ENCODE measurements around the gene LAMA2. TPM values are rescaled to one million over a fixed set of nuclear protein-coding genes. Genes with fewer than 3 reads are reported as not detected.

LAMA2 gene
- total and polyA plus RNA-seq, 5 donors: 28.7 to 176 (median 134) TPM

GRCh38 chr6:128903715-128904114, 20.8 kb downstream of the LAMA2 start:
- Histone ChIP-seq H3K27ac (ENCODE audit: low read length) (no peak overlapping the region), H3K4me3 (ENCODE audit: low read length) (no peak overlapping the region), H3K4me1 (ENCODE audit: control insufficient read depth, insufficient read depth, low read length) (no peaks in the 10 kb centered on the region), H3K27me3 (ENCODE audit: control insufficient read depth, insufficient read depth) (no peaks in the 10 kb centered on the region), H3K9me3 (ENCODE audit: control insufficient read depth, low read length) (no peaks in the 10 kb centered on the region)
- intact Hi-C loops (cut with DNase I): no loop called here
- WGBS: 82% methylated on average over 5 of the region's 5 CpGs
- DNase-seq: no peak
- no peak for ATAC-seq

- no peak overlapping the region for H3K4me3 ChIP-seq (ENCODE audit: low read length)
- H3K27ac ChIP-seq (ENCODE audit: low read length): no peak overlapping the region
- H3K27me3 ChIP-seq (ENCODE audit: control insufficient read depth, insufficient read depth): no peaks in the 10 kb centered on the region
- DNase-seq (no peak), ATAC-seq (peak in 1 of 2 donors; percentile 61)
- no peaks in the 10 kb centered on the region for H3K9me3 ChIP-seq (ENCODE audit: control insufficient read depth, low read length)
- intact Hi-C loops (cut with DNase I): no loop called here
- WGBS: 68% methylated on average over 2 of the region's 2 CpGs
- no peaks in the 10 kb centered on the region for H3K4me1 ChIP-seq (ENCODE audit: control insufficient read depth, insufficient read depth, low read length)
These were observed 31.1 kb downstream of the LAMA2 start for GRCh38 chr6:128914051-128914450.

- ATAC-seq (no peak), DNase-seq (no peak)
- Histone ChIP-seq H3K4me3 (ENCODE audit: low read length) (no peak overlapping the region), H3K4me1 (ENCODE audit: control insufficient read depth, insufficient read depth, low read length) (no peaks in the 10 kb centered on the region), H3K27me3 (ENCODE audit: control insufficient read depth, insufficient read depth) (no peaks in the 10 kb centered on the region), H3K9me3 (ENCODE audit: control insufficient read depth, low read length) (no peaks in the 10 kb centered on the region), H3K27ac (ENCODE audit: low read length) (no peak overlapping the region)
- WGBS: 68% methylated on average over 2 of the region's 2 CpGs
- intact Hi-C loops (cut with DNase I): no loop called here
These were observed 35.9 kb downstream of the LAMA2 start for GRCh38 chr6:128918886-128919285.

- H3K27ac ChIP-seq (ENCODE audit: low read length): no peak overlapping the region
- WGBS: 84% methylated on average over 2 of the region's 2 CpGs
- intact Hi-C loops (cut with DNase I): no loop called here
- H3K4me3 ChIP-seq (ENCODE audit: low read length): no peak overlapping the region
- H3K27me3 ChIP-seq (ENCODE audit: control insufficient read depth, insufficient read depth): no peaks in the 10 kb centered on the region
- DNase-seq (no peak), ATAC-seq (no peak)
- H3K9me3 ChIP-seq (ENCODE audit: control insufficient read depth, low read length): no peaks in the 10 kb centered on the region
- no peaks in the 10 kb centered on the region for H3K4me1 ChIP-seq (ENCODE audit: control insufficient read depth, insufficient read depth, low read length)
These were observed 36.7 kb downstream of the LAMA2 start for GRCh38 chr6:128919412-128920180.

- Histone ChIP-seq H3K4me1 (ENCODE audit: control insufficient read depth, insufficient read depth, low read length) (no peaks in the 10 kb centered on the region), H3K9me3 (ENCODE audit: control insufficient read depth, low read length) (no peaks in the 10 kb centered on the region), H3K4me3 (ENCODE audit: low read length) (no peak overlapping the region), H3K27me3 (ENCODE audit: control insufficient read depth, insufficient read depth) (no peaks in the 10 kb centered on the region), H3K27ac (ENCODE audit: low read length) (no peak overlapping the region)
- no peak for ATAC-seq
- intact Hi-C loops (cut with DNase I): no loop called here
- no peak for DNase-seq
- WGBS: 75% methylated on average over 1 of the region's 1 CpG
These were observed 42.8 kb downstream of the LAMA2 start for GRCh38 chr6:128925765-128926164.

DNA sequence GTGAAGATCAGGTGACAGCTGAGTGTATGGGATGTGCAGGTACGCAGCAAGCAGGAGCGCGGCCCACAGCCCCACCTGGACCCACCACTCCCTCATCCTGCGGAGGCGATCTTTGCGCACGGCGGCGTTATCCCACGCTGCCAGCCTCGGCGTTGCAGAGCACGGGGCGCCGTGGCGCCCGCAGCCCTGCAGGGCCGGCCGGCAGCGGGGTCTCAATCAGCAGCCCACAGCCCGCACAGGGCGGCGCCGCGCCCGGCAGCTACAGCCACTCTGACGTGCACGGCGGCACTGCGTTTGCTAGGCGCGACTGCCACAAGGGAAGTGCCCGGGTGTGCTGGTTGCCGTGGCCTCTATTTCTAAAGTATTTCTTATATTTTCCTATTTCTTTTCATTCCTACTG, 46.9 kb downstream of the LAMA2 start:
- ATAC-seq (peak; percentile 40 to 47), DNase-seq (peak in 2 of 3 donors; percentile 31 to 46)
- WGBS: 62% methylated on average over 34 of the region's 34 CpGs
- Histone ChIP-seq H3K27me3 (ENCODE audit: control insufficient read depth, insufficient read depth) (no peaks in the 10 kb centered on the region), H3K9me3 (ENCODE audit: control insufficient read depth, low read length) (no peaks in the 10 kb centered on the region), H3K4me1 (ENCODE audit: control insufficient read depth, insufficient read depth, low read length) (no peaks in the 10 kb centered on the region), H3K27ac (ENCODE audit: low read length) (no peak overlapping the region), H3K4me3 (ENCODE audit: low read length) (no peak overlapping the region)
- intact Hi-C loops (cut with DNase I): no loop called here

DNA sequence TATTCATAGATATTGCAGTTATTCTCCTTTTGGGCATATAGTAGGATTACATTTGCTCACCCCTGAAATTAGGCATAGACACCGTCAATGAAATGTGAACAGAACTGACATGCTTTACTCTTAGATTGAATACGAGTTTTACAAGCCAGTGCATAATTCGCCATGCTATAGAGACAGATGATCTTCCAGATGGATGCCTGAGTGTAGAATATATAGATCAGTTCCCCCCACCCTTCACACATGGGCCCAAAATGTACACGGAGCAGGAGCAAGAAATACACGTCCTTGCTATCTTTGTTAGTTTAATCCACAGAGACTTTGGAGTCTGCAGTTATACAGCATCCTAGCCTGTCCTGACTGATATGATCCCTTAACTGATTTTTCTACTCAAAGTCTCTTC, 47.4 kb downstream of the LAMA2 start:
- no peaks in the 10 kb centered on the region for H3K9me3 ChIP-seq (ENCODE audit: control insufficient read depth, low read length)
- ATAC-seq (no peak), DNase-seq (no peak)
- H3K27me3 ChIP-seq (ENCODE audit: control insufficient read depth, insufficient read depth): no peaks in the 10 kb centered on the region
- H3K4me3 ChIP-seq (ENCODE audit: low read length): no peak overlapping the region
- no peaks in the 10 kb centered on the region for H3K4me1 ChIP-seq (ENCODE audit: control insufficient read depth, insufficient read depth, low read length)
- 71% methylated on average over 5 of the region's 5 CpGs for WGBS
- H3K27ac ChIP-seq (ENCODE audit: low read length): no peak overlapping the region
- intact Hi-C loops (cut with DNase I): no loop called here

- intact Hi-C loops (cut with DNase I): no loop called here
- no peak overlapping the region for H3K27ac ChIP-seq (ENCODE audit: low read length)
- ATAC-seq (peak in 1 of 2 donors; percentile 42), DNase-seq (no peak)
- H3K27me3 ChIP-seq (ENCODE audit: control insufficient read depth, insufficient read depth): no peaks in the 10 kb centered on the region
- no peak overlapping the region for H3K4me3 ChIP-seq (ENCODE audit: low read length)
- H3K9me3 ChIP-seq (ENCODE audit: control insufficient read depth, low read length): no peaks in the 10 kb centered on the region
- 55% methylated on average over 1 of the region's 1 CpG for WGBS
- H3K4me1 ChIP-seq (ENCODE audit: control insufficient read depth, insufficient read depth, low read length): peaks cover 1% of the 10 kb centered on the region
These were observed 49.1 kb downstream of the LAMA2 start for GRCh38 chr6:128932061-128932460.

- H3K9me3 ChIP-seq (ENCODE audit: control insufficient read depth, low read length): no peaks in the 10 kb centered on the region
- 63% methylated on average over 1 of the region's 1 CpG for WGBS
- peaks cover 7% of the 10 kb centered on the region for H3K4me1 ChIP-seq (ENCODE audit: control insufficient read depth, insufficient read depth, low read length)
- ATAC-seq (no peak), DNase-seq (no peak)
- H3K27me3 ChIP-seq (ENCODE audit: control insufficient read depth, insufficient read depth): no peaks in the 10 kb centered on the region
- no peak overlapping the region for H3K27ac ChIP-seq (ENCODE audit: low read length)
- H3K4me3 ChIP-seq (ENCODE audit: low read length): no peak overlapping the region
- intact Hi-C loops (cut with DNase I): no loop called here
These were observed 67.9 kb downstream of the LAMA2 start for GRCh38 chr6:128950864-128951263.

- Histone ChIP-seq H3K4me3 (ENCODE audit: low read length) (no peak overlapping the region), H3K9me3 (ENCODE audit: control insufficient read depth, low read length) (no peaks in the 10 kb centered on the region), H3K27ac (ENCODE audit: low read length) (no peak overlapping the region), H3K27me3 (ENCODE audit: control insufficient read depth, insufficient read depth) (no peaks in the 10 kb centered on the region), H3K4me1 (ENCODE audit: control insufficient read depth, insufficient read depth, low read length) (peaks cover 7% of the 10 kb centered on the region)
- WGBS: 82% methylated on average over 3 of the region's 3 CpGs
- ATAC-seq (peak in 1 of 2 donors; percentile 35), DNase-seq (no peak)
- intact Hi-C loops (cut with DNase I): no loop called here
These were observed 70.0 kb downstream of the LAMA2 start for GRCh38 chr6:128952902-128953301.

- ATAC-seq (no peak), DNase-seq (no peak)
- intact Hi-C loops (cut with DNase I): no loop called here
- Histone ChIP-seq H3K4me1 (ENCODE audit: control insufficient read depth, insufficient read depth, low read length) (peaks cover 7% of the 10 kb centered on the region), H3K9me3 (ENCODE audit: control insufficient read depth, low read length) (no peaks in the 10 kb centered on the region), H3K27me3 (ENCODE audit: control insufficient read depth, insufficient read depth) (no peaks in the 10 kb centered on the region), H3K4me3 (ENCODE audit: low read length) (no peak overlapping the region), H3K27ac (ENCODE audit: low read length) (no peak overlapping the region)
- WGBS: 84% methylated on average over 1 of the region's 1 CpG
These were observed 71.5 kb downstream of the LAMA2 start for GRCh38 chr6:128954308-128955043.

All from right cardiac atrium (tissue), 5 donors.